Amygdala (tissue), 56 donors: ENCODE measurements around the gene HAPLN2.

Experiments used
- DNase-seq, 56 donors: peaks; one replicate each; lab custom pipeline; 2025; lab: John Stamatoyannopoulos, UW

The HAPLN2 gene

DNA sequence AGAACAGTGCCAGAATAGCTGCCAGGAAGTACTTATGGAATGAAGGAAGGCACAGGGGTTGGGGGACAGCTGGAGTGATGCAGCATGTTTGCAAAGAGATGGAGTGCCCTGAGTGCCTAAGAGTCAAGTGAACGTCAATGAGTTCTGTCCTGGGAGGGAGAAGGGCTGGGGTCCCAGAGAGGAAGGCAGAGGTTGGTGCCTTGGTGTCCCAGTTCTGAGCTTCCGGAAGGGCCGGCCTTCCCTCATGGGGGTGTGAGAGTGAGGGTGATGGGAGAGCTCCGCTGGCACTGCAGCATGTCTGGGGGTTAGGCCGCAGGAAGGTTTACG lies 40.4 kb downstream of the HAPLN2 start:
- no peak for DNase-seq

DNA sequence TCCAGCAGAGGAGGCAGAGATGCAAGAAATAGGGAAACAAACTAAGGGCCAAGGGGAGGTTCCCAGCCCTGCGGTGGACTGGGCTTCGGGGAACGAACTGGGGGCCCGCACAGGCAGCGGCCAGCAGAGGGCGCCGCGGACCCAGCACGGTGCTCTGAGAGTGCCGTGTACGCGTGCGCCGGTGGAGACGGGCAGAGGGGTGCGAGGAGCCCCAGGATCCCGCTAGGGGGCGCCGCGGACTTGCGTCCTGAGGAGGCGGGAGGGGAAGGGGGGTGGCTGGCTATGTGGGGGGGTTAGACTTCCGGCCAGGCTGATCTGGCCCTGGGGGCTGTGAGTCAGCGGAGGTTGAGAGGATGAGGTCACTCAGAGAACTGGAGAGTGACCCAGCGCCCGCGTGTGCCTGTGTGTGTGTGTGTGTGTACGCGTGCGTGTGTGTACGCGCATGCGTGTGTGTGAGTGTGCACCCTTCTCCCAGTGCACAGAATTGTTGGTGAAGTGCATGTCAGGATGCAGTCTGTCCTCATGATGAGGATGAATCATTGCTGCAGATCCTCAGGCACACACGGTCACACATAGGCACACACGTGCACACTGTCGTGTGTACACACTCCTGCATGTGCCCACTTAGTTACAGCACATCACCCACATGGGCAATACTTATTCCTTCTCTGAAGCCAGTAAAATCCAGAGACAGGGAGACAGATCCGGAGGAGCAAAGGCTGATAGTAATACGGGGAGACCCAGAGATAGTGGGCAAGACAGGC lies 41.0 kb downstream of the HAPLN2 start:
- DNase-seq, result peak; percentile 49 to 97 (median 85)

DNA sequence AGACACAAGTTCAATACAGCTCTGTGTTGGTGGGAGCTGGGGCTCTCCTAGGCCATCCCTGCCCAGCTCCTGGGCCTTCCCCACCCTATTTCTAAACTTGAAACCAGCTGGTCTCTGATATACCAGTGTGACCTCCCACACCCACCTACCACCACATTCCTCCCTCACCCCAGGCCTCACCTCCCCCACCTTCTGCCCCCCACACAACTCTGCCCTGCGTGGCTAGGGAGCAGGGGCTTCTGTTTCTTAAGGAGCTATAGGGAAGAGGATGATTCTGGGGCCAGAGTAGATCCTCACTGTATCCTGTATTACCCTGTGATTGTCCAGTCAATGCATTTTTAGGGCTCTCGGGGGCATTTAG lies 41.5 kb downstream of the HAPLN2 start:
- DNase-seq, result no peak

DNA sequence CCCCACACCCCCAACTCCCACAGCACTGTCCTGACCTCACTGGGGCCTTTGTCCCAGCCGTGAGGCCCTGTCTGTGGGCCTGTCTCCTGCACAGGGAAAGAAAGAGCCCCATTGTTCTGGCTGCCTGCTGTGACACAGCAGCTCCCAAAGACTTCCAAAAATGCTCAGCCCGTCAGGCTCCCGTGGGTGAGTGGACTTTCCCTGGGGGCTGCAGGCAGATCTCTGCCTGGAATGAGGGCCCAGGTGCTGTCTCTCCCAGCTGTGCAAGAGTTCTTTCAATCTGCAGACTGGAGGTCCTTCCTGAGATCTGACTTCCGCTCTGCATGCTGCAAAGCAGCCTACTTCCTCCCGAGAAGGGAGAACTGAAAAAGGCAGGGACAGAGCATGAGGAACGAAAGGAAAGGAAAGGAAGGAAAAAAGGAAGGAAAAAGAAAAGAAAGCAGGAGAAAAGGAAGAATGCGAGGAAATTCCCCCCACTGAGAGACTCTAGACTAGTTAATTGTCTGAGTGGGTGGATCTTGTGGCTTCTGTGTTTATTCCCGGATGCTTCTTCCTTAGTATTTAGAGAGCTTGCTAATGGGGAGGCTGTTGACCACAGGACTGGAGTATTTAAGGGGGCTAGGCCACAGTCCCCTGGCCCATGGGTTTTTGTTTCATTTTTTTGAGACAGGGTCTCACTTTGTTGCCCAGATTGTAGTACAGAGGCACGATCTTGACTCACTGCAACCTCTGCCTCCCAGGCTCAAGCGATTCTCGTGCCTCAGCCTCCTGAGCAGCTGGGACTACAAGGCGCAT lies 43.0 kb downstream of the HAPLN2 start:
- peak in 47 of 56 donors; percentile 22 to 87 (median 58) for DNase-seq

DNA sequence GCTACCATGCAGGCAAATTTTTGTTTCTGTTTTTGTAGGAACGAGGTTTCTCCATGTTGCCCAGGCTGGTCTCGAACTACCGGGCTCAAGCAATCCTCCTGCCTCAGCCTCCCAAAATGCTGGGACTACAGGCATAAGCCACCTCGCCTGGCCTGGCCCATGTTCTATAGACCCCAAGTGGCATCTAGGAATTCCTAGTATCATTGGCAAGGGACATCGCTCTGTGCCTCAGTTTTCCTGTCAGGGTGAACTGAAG lies 43.5 kb downstream of the HAPLN2 start:
- DNase-seq, result peak in 1 of 56 donors; percentile 23

DNA sequence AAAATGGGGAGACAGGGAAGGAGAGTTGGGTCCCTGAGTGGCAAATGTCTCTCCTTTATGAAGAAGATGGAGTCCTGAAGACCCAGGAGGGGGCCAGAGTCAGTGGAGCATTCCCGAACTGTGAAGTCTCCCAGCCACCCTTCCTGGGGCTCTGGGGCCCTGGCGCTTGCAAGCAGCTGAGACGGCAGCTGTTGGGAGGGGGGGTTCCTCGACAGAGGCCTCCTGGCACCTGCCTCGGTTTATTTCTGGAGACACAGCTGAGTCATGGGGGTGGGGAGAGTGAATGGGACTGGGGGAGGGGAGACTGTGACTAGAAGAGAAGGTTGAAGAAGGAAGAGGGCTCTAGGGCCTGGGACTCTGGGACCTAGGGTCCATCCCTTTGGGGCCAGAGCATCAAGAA lies 44.0 kb downstream of the HAPLN2 start:
- peak in 20 of 56 donors; percentile 15 to 57 (median 31) for DNase-seq

DNA sequence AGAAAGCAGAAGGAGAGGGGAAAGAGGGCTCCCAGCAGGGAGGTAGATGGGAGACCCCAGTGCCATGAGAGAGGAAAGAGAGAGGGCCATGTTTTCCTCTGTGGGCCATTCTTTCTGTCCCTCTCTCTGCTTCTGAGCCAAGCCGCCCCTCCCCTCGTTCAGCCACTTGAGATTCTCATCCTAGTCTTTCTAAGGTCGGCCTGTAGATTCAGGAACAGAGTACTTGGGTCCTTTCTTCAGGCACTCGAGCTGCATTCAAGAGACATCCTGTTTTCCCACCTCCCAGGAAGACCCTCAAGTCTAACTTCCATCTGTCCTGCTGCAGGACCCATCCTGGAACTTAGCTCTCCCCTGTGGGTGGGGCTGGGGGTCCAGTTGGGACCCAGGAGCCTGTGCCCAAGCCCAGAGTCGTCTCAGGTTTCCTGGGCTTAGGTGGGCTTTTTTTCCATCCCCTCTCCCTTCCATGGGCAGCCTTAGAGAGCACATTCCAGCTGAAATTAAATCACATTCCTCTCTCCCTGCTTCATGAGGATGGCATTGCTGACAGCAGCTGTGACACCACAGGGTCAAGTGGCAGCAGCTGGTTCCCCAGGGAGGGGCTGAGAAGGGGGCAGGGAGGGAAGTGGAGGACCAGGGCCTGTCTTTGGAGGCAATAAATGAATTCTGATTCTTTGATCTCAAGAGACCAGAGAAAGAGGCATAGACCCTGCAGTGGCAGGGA lies 45.0 kb downstream of the HAPLN2 start:
- DNase-seq, result peak in 7 of 56 donors; percentile 8 to 41 (median 25)

DNA sequence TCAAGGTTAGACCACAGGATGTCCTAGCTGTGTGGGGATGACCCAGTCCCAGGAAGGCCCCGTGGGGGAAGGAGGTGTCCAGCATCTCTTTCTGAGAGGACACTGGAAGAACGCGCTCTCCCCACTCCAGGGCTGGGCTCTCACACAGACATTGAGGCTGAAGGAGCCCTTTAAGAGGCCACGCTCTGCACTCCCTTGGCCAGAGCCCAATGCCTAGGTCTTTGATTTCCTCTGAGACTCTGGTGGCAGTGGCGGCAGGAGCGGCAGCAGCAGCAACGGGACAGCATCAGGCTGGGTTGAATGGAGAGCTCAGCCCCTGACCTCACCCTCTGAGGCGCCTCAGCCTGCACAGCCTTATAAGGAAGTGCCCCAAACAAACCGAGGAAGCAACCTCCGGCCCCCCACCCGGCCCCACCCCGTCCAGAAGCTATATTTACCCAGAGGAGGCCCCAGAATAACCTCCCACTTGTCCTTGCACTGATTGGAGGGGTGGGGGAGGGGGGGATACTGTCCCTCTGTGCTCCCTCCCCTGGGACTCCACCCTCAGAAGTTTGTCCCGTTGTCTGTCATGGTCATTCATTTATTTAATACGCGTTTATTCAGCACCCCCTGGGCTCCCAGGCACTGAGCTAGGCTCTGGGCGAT lies 45.7 kb downstream of the HAPLN2 start:
- DNase-seq, result peak in 19 of 56 donors; percentile 18 to 77 (median 37)

DNA sequence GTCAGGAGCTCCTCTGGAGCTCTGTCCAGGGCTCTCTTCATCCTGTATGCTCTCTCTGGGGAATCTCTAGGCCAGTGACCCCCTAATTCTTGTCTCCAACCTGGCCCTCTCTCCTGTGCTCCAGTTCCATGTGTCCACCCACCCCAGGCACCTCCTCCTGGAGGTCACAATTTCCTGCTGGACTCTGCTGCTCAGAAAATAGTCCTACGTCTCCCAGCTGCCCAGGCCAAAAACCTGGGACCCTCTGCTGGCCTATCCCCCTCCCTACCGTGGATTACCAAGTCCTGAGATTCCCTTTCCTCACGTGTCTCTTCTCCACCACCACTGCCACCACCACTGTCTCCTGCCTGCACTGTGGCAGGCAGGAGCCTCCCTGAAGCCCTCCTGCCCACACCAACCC lies 46.3 kb downstream of the HAPLN2 start:
- DNase-seq, result no peak

DNA sequence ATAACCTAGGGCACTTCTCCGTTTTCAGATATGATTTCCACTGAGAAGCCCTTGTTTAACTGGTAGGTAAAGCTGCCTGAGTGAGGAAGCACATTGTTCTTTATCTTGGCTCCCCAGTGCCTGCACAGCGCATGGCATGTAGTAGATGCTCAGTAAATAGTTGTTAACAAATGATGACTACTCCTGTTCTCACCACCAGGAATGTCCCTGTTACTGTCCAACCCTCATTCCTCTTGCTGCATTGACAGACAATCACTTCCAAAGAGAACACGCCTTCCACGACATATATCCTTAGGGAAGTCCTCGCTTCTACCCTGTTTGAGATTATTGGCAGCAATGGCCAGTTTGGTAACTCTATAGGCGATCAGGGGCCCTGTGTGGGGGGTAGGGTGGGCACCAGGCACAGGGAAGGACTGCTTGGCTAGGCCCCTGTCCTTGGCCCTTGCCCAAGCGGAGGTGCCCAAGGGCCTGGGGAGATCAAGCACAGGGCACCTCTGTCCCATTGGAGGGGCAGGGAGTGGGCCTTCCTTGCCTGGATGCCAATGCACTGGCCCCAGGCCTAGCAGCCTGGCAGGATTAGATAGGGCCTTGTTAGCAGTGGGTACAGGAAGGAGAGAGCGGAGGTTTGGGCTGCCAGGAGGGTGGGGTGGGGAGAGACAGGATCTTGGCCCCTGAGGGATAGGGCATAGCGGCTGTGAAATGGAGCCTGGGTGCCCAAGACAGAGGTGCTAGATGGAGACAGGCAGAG lies 47.8 kb downstream of the HAPLN2 start:
- DNase-seq, result no peak

DNA sequence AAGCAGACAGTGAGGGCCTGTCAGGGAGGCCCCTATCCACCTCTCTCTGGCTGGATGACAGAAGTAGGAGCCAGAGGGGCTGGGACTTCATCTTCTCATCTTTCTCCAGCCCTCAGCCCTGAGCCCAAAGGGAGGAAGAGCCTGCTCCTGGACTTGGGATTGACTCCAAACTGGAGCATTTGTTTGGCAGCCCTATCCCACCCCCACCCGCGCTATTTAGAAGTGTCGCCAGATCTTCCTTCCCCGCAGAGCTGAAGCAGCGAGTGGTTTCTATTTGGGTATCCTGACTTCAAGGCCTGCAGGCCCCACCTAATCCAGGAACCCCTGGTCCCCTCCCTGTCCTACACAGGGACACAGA lies 48.4 kb downstream of the HAPLN2 start:
- DNase-seq, result peak in 9 of 56 donors; percentile 9 to 38 (median 21)

DNA sequence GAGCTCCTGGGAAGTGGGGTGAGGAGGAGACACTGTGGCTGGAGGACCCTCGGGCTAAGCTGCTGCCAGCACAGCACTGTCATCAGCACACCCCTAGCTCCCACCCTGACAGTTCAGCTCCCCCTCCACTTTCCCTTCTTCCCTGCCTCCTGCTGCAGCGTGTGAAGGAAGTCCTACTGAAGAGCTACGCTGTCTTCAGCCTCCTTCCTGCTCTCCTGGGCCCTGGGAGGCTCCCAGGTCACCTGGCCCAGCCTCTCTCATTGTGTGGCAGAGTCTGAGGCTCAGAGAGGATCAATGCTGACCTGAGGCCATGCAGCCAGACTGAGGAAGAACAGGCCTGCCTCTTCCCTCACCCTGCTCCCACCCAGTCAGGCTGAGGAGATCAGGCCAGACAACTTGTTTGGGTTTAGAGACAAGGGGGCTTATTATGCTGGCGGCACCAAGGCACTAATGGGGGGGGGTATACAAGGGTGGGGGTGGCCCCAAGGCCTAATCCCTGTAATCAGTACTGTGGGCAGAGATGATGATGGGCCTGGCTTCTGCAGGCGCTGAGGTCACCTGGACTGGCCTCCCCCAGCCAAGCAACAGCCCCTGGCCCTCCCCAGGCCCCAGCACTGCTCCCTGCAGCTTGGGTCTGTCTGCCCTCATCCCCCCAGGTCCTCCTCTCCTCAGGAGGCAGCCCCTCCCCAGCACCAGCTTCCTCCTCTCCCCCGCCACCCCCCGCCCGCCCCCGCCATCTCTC lies 48.9 kb downstream of the HAPLN2 start:
- no peak for DNase-seq

DNA sequence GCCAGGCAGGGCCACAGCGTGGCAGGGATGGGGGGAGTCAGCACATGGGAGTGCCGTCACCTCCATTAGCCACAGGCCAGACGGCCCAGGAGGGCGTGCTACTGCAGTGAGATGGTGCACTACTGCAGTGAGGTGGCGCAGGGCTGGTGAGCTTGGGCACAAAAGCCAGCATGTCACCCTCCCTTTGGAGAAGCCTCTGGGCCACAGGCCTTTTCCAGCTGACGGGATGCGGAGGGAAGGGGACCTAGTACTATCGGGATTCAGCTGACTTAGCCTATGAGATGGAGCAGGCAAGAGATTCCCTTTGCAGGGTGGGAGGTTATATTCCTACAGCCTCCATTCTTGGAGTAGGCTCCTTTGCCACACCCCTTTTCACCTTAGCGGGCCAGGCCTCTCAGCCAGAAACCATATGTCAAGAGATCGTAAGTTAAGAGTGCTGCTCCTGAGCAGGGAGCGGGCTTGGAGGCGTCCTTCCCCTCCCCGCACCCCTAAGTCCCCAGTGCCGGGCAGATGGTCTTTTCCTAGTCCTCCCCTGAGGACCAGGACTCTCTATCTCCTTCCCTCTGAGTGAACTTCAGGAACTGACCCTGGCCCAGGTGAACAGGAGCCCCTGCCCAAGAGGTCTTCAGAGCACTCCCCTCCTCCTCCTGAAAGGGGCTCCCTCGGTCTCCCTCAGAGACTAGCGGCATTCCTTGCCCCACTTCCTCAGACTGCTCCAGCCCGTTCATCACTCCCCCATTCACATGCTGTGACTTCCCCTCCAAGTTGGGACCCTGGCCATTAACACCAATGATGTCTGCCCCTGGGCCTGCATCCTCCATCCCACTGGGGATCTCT lies 49.8 kb downstream of the HAPLN2 start:
- no peak for DNase-seq

DNA sequence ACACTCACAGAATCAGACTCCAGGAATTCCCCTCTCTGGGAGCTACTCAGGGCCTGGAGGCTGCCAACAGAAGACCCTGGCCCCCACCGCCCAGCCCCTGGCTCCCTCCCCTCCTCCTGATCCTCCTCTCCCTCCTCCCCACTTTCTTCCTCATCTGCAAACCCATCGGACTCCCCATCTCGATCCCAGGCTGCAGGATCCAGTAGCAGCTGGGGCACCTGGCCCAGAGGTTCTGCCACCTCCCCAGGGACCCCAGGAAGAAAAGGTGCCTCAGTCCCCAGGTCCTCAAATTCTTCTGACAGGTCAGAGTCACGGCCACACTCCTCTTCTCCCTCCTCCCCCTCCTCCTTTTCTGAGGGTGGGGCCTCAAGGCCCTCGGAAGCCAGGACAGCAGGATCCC lies 50.6 kb downstream of the HAPLN2 start:
- no peak for DNase-seq

DNA sequence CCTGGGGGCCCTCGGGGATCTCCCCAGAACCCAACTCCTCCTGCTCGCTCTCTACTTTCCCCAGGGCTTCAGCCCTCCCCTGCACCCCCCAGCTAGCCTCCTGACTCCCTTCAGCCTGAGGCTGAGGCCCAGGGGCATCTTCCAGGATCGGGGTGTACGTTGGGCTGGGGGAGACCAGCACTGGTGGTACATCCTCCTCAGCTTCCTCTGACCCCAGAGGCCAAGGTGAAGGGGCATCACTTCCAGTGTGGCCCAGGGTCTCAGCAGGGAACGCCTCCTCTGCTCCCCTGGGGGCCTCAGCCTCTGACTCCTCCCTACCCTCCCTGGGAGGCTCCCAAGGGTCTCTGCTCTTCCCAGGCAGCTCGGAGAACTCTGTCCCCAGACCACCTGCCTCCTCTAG lies 51.1 kb downstream of the HAPLN2 start:
- DNase-seq, result no peak

DNA sequence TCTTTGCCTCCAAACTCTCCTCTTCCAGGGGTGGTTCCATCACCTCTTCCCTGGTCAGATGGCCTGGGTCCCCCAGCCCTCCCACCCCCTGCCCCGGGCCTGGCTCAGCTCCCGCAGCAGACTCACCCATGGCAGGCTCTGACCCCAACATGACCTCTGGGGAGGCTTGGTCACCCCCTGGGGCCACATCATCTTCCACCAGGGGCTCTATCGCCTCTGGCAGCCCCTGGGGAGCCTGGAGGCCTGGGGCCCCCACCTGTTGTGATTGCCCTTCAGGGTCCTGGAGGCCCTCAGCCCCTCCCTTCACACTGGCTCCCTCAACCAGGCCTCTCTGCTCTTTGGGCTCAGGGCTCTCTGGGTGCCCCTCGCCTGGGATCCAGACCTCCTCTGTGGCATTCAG lies 51.6 kb downstream of the HAPLN2 start:
- no peak for DNase-seq

DNA sequence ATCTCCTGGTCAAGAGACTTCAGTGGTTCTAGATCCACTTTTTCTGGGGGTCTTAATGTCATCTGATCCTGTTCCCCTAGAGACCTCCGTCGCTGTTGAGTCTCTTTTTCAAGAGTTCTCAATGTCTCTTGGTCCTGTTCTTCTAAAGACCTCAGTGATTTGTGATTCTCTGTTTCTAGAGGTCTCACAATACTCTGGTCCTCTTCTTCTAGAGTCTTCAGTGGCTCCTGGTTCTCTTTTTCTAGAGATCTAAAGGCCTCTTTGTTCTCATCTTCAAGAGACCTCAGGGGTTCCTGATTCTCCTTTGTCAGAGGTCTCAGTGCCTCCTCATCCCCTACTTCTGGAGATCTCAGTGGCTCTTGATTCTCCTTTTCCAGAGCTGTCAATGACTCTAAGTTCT lies 52.6 kb downstream of the HAPLN2 start:
- no peak for DNase-seq

DNA sequence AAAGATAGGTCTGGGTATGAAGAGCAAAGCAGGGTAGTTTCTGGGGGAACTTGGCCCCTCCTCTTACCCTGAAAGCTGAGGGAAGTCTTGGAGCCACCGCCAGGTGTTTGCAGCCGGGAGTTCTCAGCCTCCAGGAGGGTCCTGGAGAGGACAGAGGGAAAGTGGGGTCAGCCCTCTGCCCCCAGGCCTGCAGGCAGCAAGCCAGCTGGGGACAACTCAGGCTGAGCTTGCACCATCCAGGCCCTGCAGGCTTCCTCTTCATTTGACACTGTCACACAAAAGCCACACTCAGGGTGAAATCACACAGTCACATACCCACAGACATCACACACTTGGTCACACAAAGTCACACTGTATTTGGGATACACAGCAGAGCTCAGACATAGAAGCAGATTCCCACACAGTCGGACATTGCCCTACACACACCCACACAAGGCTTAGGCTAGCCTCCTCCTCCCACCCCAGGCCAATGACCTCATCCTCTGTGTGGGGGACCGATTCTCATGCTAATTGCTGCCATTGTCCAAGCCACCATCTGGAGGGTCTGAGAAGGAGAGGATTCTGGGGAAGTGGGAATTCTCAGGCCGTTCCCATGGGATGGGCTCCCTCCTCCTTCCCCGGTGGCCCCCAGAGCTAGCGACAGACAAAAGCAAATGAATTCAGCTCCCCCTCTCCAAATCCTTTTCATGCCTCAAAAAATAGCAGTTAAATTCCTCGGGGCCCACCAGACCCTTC lies 54.3 kb downstream of the HAPLN2 start:
- DNase-seq, result peak in 31 of 56 donors; percentile 13 to 85 (median 38)
